AG10803 (cell line): ENCODE results near the gene RHBDL1.

Experiments
- DNase-seq: peaks from one replicate; pipeline ENCODE4 v3.0.0; 2010; ENCODE audit warnings: low read depth
- H3K4me3 ChIP-seq: 2 replicates; pipeline ENCODE4 v1.5.1; 2011; ENCODE audit warnings: mild to moderate bottlenecking, low read length, control low read depth
- TF ChIP-seq, protein P1 (sequence below): conservative IDR thresholded peaks from 2 replicates; pipeline ENCODE4 v1.5.1; 2011; ENCODE audit warnings: mild to moderate bottlenecking, low read length, control low read depth, inconsistent platforms

The RHBDL1 gene

DNA sequence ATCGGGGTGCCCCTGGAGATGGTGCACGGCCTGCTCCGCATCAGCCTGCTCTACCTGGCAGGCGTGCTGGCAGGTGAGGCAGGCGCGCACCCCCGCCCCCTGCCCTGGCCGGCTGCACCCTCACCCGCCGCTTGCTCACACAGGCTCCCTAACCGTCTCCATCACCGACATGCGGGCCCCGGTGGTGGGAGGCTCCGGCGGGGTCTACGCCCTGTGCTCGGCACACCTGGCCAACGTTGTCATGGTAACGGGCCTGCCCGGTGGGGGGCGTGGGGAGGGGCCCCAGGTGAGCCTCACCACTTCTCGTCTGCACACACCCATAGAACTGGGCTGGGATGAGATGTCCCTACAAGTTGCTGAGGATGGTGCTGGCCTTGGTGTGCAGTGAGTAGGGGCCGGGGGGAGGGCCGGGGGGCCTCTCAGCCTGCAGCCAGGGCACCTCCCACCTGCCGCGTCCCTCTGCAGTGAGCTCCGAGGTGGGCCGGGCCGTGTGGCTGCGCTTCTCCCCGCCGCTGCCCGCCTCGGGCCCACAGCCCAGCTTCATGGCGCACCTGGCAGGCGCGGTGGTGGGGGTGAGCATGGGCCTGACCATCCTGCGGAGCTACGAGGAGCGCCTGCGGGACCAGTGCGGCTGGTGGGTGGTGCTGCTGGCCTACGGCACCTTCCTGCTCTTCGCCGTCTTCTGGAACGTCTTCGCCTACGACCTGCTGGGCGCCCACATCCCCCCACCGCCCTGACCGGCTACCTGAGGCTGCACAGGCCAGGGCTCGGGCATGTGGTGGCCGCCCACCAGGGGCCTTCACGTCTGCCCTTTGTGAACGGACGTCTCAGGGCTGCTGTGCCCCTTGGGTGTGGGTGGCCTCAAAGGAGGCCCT lies 2.1 kb downstream of the RHBDL1 start:
- TF ChIP-seq, protein P1, sequence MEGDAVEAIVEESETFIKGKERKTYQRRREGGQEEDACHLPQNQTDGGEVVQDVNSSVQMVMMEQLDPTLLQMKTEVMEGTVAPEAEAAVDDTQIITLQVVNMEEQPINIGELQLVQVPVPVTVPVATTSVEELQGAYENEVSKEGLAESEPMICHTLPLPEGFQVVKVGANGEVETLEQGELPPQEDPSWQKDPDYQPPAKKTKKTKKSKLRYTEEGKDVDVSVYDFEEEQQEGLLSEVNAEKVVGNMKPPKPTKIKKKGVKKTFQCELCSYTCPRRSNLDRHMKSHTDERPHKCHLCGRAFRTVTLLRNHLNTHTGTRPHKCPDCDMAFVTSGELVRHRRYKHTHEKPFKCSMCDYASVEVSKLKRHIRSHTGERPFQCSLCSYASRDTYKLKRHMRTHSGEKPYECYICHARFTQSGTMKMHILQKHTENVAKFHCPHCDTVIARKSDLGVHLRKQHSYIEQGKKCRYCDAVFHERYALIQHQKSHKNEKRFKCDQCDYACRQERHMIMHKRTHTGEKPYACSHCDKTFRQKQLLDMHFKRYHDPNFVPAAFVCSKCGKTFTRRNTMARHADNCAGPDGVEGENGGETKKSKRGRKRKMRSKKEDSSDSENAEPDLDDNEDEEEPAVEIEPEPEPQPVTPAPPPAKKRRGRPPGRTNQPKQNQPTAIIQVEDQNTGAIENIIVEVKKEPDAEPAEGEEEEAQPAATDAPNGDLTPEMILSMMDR = no peak
- no peak for DNase-seq
- no peak overlapping the region for H3K4me3 ChIP-seq

DNA sequence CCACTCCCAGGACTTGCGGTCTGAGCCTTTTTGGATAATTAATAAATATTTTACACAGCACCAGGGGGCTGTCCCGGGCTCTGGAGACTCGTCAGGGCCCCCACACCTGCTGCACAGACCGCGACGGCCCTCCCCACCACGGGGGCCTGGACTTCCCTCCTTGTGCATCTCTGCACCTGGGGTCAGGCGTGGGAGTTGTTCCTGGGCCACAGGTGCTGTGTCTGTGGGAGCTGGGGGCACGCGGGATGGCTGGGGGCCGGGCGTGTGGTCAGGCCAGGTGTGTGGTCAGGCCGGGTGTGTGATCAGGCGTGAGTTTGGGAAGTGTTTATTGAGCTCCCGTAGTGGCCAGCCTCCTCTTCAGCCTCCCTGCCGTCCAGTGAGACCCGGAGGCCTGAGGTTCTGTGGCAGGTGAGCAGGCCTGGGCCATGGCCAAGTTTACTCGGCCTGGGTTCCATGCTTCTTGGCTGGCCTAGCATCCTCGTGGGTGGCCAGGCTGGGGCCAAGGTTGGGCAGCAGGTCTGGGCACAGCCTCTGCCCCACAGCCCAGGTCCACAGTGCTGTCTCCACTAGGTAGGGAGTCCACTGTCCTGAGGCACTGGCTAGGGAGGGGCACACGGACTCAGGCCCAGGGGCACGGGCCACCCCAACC lies 2.9 kb downstream of the RHBDL1 start:
- TF ChIP-seq, protein P1 = no peak
- no peak overlapping the region for H3K4me3 ChIP-seq
- DNase-seq = no peak

DNA sequence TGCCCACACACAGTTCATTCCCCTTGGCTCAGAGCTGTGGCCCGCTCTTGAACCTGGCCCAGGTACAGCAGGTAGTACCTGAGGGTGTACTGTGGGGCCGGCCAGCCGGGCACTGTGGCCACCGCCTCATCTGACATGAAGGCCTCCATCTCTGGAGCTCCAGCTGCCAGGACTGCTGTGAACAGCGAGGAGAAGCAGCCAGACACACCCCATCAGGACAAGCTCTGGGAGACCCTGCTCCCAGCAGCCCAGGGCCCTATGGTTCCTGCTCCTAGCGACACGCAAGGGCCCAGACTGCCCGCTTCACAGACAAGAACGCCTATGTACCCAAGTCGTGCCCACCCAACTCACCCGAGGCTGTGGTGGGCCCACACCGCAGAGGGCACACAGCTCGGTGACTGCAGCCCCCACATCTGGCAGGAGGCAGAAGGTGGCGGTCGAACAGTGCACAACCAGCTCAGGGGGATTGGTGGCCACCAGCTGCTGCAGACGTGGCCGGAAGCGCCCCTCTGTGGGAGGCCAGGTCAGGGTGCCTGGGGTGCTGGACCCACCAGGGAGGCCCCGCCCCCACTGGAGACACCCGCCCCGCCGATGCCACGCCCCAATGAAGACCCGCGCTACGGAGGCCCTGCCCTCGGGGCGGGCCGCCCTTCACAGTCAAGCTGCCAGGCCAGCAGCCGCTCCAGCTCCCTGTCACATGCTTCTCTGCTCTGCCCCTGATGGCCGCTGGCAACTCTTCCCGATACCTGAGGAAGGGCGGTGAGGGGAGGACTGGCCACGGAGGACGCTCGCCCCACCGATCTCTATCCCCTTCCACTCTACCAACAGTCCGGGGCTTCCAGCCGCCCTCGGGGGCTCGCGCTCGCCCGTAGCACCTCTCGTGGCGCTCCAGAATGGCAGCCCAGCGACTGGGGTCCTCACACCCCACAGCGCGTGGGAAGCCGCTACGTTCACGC lies 3.7 kb downstream of the RHBDL1 start:
- peak overlapping the region; percentile 66 for H3K4me3 ChIP-seq
- DNase-seq = peak; percentile 38
- TF ChIP-seq, protein P1 = no peak

DNA sequence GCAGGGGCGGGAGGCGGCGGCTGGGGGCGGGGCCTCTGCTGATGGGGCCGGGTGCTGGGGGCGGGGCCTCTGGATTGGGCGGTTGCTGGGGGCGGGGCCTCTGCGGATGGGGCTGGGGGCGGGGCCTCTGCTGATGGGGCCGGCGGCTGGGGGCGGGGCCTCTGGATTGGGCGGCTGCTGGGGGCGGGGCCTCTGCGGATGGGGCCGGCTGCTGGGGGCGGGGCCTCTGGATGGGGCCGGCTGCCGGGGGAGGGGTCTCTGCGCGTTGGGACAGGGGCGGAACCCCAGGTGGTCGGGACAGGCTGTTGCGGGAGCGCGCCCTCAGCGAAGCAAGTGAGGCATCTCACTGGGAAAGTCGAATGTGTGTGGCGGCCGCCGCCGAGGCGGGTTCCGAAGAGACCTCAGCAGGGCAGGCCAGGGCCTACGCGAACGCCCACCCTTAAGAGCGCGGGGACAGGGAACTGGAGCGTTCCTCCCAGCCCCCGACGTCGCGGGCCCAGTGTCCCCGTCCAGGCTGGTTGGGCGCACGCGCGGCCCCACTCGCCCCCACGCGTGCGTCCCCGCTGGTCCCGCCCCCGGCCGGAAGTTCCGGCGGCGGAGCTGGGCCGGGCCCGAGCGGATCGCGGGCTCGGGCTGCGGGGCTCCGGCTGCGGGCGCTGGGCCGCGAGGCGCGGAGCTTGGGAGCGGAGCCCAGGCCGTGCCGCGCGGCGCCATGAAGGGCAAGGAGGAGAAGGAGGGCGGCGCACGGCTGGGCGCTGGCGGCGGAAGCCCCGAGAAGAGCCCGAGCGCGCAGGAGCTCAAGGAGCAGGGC lies 4.5 kb downstream of the RHBDL1 start, which contains the start of gene STUB1:
STUB1 (plus strand) TSS at position 597 of the 811 bp plus-strand sequence; CDS start at position 713, 116 bp downstream.
- TF ChIP-seq, protein P1 = no peak
- H3K4me3 ChIP-seq = peak within 1 kb of the TSS; percentile 76
- peak; percentile 84 for DNase-seq

DNA sequence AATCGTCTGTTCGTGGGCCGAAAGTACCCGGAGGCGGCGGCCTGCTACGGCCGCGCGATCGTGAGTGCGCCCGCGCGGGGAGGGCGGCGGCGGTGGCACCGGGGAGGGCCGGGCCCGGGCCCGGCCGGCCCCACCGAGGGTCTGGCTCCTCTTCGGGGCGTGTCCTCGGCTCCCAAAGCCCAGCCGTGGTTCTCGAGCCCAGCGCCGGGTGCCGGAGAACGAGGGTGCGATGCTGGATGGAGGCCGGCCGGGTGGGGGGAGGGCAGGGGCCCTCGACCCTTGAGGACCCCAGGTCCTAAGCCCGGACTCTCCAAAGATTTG lies 5.1 kb downstream of the RHBDL1 start:
- DNase-seq = no peak
- peak overlapping the region; percentile 76 for H3K4me3 ChIP-seq
- TF ChIP-seq, protein P1 = no peak
